Lung (tissue), 12 donors: ENCODE measurements around the gene OPCML. TPM values are rescaled to one million over a fixed set of nuclear protein-coding genes. Genes with fewer than 3 reads are reported as not detected.

Experiments used
- ATAC-seq: fragments of 200-7000 bp; cut with Tn5 transposase; one replicate; pipeline ENCODE4 v1.9.1; 2020; ENCODE audit warnings: moderate number of reproducible peaks; ENCODE audit not compliant: insufficient read depth, low FRiP score
- DNase-seq, 3 donors: peaks; one replicate each; pipeline ENCODE4 v3.0.0-alpha.2; 2013 to 2017
- H3K27ac ChIP-seq, 2 donors: one replicate each; pipeline ENCODE4 v1.5.1; 2013; ENCODE audit warnings: mild to moderate bottlenecking in 2 of 2, moderate library complexity in 2 of 2, control low read depth in 1 of 2, inconsistent platforms in 1 of 2, low read depth in 1 of 2, low read length in 1 of 2
- H3K27me3 ChIP-seq, 3 donors: one replicate each; pipeline ENCODE4 v1.5.1; 2013; ENCODE audit warnings: low read length in 2 of 3; ENCODE audit not compliant: control insufficient read depth in 3 of 3, insufficient read depth in 3 of 3
- H3K36me3 ChIP-seq, 4 donors: one replicate each; pipeline ENCODE4 v1.5.1; 2013; ENCODE audit warnings: low read length in 4 of 4, mild to moderate bottlenecking in 1 of 4, moderate library complexity in 1 of 4; ENCODE audit not compliant: control insufficient read depth in 4 of 4, insufficient read depth in 4 of 4
- H3K4me1 ChIP-seq, 5 donors: one replicate each; pipeline ENCODE4 v1.5.1; 2013; ENCODE audit warnings: low read length in 5 of 5, mild to moderate bottlenecking in 2 of 5, moderate library complexity in 1 of 5; ENCODE audit not compliant: control insufficient read depth in 5 of 5, insufficient read depth in 5 of 5
- H3K4me3 ChIP-seq: one replicate; pipeline ENCODE4 v1.5.1; 2013; ENCODE audit warnings: mild to moderate bottlenecking, control low read depth, moderate library complexity
- H3K9ac ChIP-seq, 2 donors: one replicate each; pipeline ENCODE4 v1.5.1; 2013; ENCODE audit warnings: low read length in 2 of 2, control low read depth in 1 of 2; ENCODE audit not compliant: insufficient read depth in 1 of 2
- H3K9me3 ChIP-seq, 4 donors: one replicate each; pipeline ENCODE4 v1.5.1; 2013; ENCODE audit warnings: low read length in 3 of 4, mild to moderate bottlenecking in 1 of 4, moderate library complexity in 1 of 4; ENCODE audit not compliant: control insufficient read depth in 4 of 4, insufficient read depth in 3 of 4
- WGBS, 2 donors: extraction: QIAGEN DNeasy Blood & Tissue Kit; methylation state at CpG; one replicate each; pipeline ENCODE4 v1.1.7; 2013; 5-methylcytosine and 5-hydroxymethylcytosine counted together
- polyA plus RNA-seq, 2 donors: library from polyadenylated mRNA; stranded (reverse); fragments of 200-250 nt; gene quantifications; one replicate each; pipeline ENCODE4 v1.2.1, GENCODE V29; 2013
- total RNA-seq, 2 donors: library from RNA; depleted of rRNA in 1 of 2; stranded (reverse); fragments of >200 nt in 1 of 2; gene quantifications; one replicate each; pipeline ENCODE4 v1.2.1, GENCODE V29; 2014 to 2021
- TF ChIP-seq, protein P1 (sequence below): IDR thresholded peaks from 2 replicates; pipeline ENCODE4 v1.5.1; 2012; ENCODE audit warnings: mild to moderate bottlenecking; ENCODE audit errors: control extremely low read depth, extremely low read depth
- donor health status: control.
- donor health status: control.
- donor health status: Bipolar disorder and iron deficiency.
- donor health status: healthy.
- donor health status: DM: yes; HTN: yes; CAD: no.

Gene OPCML
- total and polyA plus RNA-seq, 4 donors = 0.49 to 0.74 TPM; not detected in 2

DNA sequence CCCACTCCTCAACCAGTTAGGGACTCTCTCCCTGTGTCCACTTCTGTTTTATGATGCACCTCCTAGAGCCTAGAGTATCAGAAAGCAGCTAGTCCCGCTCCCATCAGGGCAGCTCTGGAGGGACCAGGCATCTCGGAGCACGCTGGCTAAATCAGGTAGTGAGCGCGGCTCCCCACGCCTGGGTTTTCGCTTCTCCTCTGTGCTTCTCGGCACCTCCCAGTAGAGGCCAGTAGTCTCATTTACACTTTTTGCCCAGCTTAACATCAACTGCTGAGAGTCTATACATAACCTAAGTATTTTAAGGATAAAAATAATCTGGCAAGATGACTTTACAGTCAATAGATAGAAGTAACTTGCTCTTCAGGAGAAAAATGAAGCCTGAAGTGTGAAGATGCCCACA lies 473.8 kb downstream of the OPCML start:
- TF ChIP-seq, protein P1, sequence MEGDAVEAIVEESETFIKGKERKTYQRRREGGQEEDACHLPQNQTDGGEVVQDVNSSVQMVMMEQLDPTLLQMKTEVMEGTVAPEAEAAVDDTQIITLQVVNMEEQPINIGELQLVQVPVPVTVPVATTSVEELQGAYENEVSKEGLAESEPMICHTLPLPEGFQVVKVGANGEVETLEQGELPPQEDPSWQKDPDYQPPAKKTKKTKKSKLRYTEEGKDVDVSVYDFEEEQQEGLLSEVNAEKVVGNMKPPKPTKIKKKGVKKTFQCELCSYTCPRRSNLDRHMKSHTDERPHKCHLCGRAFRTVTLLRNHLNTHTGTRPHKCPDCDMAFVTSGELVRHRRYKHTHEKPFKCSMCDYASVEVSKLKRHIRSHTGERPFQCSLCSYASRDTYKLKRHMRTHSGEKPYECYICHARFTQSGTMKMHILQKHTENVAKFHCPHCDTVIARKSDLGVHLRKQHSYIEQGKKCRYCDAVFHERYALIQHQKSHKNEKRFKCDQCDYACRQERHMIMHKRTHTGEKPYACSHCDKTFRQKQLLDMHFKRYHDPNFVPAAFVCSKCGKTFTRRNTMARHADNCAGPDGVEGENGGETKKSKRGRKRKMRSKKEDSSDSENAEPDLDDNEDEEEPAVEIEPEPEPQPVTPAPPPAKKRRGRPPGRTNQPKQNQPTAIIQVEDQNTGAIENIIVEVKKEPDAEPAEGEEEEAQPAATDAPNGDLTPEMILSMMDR = no peak
- no peak overlapping the region for H3K9ac ChIP-seq
- DNase-seq (no peak), ATAC-seq (no peak)
- no peak overlapping the region for H3K27ac ChIP-seq
- peaks cover 0 to 1% (median 0%) of the 10 kb centered on the region in 5 donors for H3K4me1 ChIP-seq
- 60 to 63% methylated on average over 8 of the region's 8 CpGs for WGBS, 2 donors
- H3K9me3 ChIP-seq = peaks cover 0 to 1% (median 0%) of the 10 kb centered on the region in 4 donors
- H3K4me3 ChIP-seq = no peak overlapping the region
- H3K36me3 ChIP-seq = no peaks in the 10 kb centered on the region
- H3K27me3 ChIP-seq = peaks cover 0 to 6% (median 0%) of the 10 kb centered on the region in 3 donors

DNA sequence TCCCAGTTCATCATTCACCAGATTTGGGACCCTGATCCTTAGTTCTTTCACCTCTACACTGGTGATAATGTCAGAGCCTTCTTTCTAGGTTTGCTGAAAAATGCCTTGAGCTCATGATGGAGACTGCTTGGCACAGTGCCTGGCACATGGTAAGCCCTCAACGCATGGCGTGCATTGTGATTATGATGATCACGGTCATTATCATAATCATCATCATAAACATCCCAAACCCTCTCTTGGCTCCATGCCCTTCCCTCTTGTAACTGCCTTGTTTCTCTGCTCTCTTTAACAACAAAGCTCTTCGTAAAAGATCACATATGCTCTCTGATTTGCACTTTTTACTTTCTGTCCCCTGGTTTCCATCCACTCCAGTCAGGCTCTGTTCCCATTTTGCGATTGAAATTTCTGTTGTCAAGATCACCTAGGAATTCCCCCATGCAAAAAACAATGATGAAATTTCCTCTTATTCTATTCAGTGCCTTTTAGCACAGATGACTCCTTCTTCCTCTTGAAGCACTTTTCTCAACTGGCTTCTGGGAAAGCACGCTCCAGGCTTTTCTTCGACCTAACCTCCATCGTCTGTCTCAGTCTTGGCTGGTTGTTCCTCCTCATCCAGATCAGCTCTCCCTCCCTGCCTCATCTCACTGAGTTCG lies 479.1 kb downstream of the OPCML start:
- peaks cover 0 to 24% (median 19%) of the 10 kb centered on the region in 3 donors for H3K27me3 ChIP-seq
- TF ChIP-seq, protein P1 = no peak
- ATAC-seq = no peak
- no peak overlapping the region for H3K4me3 ChIP-seq
- H3K4me1 ChIP-seq = peaks cover 0 to 4% (median 0%) of the 10 kb centered on the region in 5 donors
- DNase-seq = peak in 1 of 3 donors; percentile 30
- H3K36me3 ChIP-seq = no peaks in the 10 kb centered on the region
- H3K9me3 ChIP-seq = peaks cover 0 to 1% (median 0%) of the 10 kb centered on the region in 4 donors
- WGBS, 2 donors = 62 to 83% methylated on average over 9 of the region's 9 CpGs
- H3K9ac ChIP-seq = no peak overlapping the region
- no peak overlapping the region for H3K27ac ChIP-seq

DNA sequence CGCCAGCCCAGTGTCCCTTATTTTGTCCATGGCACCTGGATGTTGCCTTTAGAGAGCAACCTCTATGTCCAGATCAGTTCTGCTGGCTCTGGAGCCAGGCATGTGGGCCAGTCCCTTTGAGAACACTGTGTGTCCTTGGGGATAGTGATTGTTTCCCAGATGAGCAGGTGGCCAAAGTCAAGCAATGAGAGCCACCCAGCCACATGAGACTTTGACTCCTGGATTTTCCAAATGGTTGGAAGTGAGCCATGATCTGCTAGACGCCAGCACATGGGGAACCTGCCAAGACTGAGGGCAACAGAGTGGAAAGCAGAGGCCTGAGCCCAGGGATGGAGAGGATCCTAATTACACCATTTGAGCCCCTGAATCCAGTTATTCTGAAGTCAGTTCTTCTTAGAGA lies 479.8 kb downstream of the OPCML start:
- TF ChIP-seq, protein P1 = no peak
- Histone ChIP-seq H3K36me3 (no peaks in the 10 kb centered on the region), H3K9ac (no peak overlapping the region), H3K27ac (no peak overlapping the region), H3K4me1 (peaks cover 0 to 4% (median 0%) of the 10 kb centered on the region in 5 donors), H3K27me3 (peaks cover 0 to 31% (median 24%) of the 10 kb centered on the region in 3 donors), H3K4me3 (no peak overlapping the region), H3K9me3 (peaks cover 0 to 1% (median 0%) of the 10 kb centered on the region in 4 donors)
- DNase-seq = no peak
- ATAC-seq = no peak
- WGBS, 2 donors = 76 to 77% methylated on average over 2 of the region's 2 CpGs
